HUES6 (cell line): Measurements from ENCODE around the gene PAX8.

ENCODE experiments used
- H3K27ac ChIP-seq: 2 replicates; pipeline ENCODE4 v1.7.0; 2013; ENCODE audit warnings: low read depth, mild to moderate bottlenecking, low read length, inconsistent platforms
- H3K27me3 ChIP-seq: 2 replicates; pipeline ENCODE4 v1.6.1; 2013; ENCODE audit warnings: low read length; ENCODE audit not compliant: control insufficient read depth, insufficient read depth
- H3K36me3 ChIP-seq: 2 replicates; pipeline ENCODE4 v1.6.1; 2013; ENCODE audit warnings: low read length; ENCODE audit not compliant: control insufficient read depth, insufficient read depth
- H3K4me1 ChIP-seq: 2 replicates; pipeline ENCODE4 v1.6.1; 2013; ENCODE audit warnings: low read length; ENCODE audit not compliant: control insufficient read depth, insufficient read depth
- H3K4me3 ChIP-seq: 2 replicates; pipeline ENCODE4 v1.5.1; 2013; ENCODE audit warnings: low read depth, low read length
- H3K9ac ChIP-seq: one replicate; pipeline ENCODE4 v1.6.1; 2013; ENCODE audit warnings: mild to moderate bottlenecking, low read length
- H3K9me3 ChIP-seq: 2 replicates; pipeline ENCODE4 v1.6.1; 2013; ENCODE audit warnings: low read depth, low read length; ENCODE audit not compliant: control insufficient read depth, insufficient read depth

The PAX8 gene

DNA sequence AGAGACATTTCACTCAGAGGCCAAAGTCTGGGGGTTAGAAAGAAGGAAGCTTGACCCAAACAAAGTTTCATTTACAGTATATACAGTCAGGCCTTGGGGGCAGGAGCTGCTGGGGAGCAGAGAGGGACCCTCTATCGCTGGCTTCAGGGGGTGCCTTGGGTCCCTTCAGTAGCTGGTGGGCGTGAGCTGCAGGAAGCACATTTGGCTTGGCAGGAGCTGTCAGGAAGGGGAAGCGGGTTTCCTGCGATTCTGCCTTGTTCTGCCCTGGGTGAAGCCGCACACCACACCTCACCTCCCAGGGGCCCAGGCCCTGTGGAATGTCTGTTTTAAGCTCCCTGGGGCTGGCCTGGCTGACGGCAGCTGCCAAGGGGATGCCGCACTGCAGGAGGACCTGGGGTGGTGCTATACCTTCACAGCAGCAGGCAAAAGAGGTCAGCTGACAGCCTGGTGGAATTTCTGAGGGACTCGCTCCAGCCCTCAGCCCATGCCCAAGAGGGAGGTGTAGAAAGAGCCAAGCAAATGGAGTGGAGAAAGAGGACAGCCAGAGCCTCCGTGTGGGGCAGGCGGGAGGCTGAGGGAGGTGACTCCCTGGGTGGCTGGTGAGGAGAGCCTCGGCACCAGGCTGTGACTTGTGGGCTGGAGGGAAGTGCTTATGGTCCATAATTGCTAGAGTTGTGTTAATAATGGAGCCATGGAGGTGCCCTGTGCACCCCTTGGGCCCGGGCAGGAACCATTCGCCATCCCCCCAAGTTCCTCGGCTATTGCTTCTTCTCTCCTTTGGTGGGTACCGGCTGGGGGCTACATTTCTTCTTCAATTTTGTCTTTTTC lies 61.1 kb downstream of the PAX8 start:
- Histone ChIP-seq H3K27me3 (no peaks in the 10 kb centered on the region), H3K27ac (no peak overlapping the region), H3K4me1 (peaks cover 33% of the 10 kb centered on the region), H3K4me3 (no peak overlapping the region), H3K36me3 (no peaks in the 10 kb centered on the region), H3K9ac (no peak overlapping the region), H3K9me3 (no peaks in the 10 kb centered on the region)

DNA sequence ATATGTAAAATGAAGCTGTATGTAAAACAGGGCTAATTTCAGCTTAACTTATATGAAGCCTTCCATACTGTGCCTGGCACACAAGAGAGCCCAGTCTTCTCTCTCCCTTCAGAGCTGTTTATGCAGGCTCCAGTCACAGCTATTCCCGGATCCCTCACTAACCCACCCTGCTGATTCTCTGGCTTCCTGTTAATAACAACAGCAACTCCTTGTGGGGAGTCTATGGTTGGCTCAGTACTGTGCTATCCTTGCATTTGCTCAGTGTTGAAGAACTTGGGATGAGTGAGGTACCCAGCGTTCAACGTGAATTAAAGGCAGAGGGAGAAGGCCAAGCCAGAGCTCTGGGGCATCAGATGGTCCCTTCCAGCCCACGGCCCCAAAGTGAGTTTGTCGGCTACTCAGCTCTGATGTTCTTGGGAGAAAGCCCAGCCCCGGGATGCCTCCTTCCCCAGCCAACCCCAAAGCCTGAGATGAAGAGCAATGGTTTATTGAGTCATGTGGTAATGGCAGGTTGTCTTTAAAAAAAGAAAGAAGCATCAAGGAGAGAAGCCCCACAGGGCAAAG lies 61.7 kb downstream of the PAX8 start:
- no peaks in the 10 kb centered on the region for H3K9me3 ChIP-seq
- H3K27me3 ChIP-seq: no peaks in the 10 kb centered on the region
- H3K9ac ChIP-seq: no peak overlapping the region
- no peak overlapping the region for H3K27ac ChIP-seq
- H3K36me3 ChIP-seq: no peaks in the 10 kb centered on the region
- H3K4me1 ChIP-seq: peaks cover 37% of the 10 kb centered on the region
- no peak overlapping the region for H3K4me3 ChIP-seq

- Histone ChIP-seq H3K36me3 (no peaks in the 10 kb centered on the region), H3K9me3 (no peaks in the 10 kb centered on the region), H3K9ac (no peak overlapping the region), H3K27me3 (no peaks in the 10 kb centered on the region), H3K4me1 (peaks cover 41% of the 10 kb centered on the region), H3K4me3 (no peak overlapping the region), H3K27ac (no peak overlapping the region)
Observed at GRCh38 chr2:113216321-113216720, 62.4 kb downstream of the PAX8 start.

DNA sequence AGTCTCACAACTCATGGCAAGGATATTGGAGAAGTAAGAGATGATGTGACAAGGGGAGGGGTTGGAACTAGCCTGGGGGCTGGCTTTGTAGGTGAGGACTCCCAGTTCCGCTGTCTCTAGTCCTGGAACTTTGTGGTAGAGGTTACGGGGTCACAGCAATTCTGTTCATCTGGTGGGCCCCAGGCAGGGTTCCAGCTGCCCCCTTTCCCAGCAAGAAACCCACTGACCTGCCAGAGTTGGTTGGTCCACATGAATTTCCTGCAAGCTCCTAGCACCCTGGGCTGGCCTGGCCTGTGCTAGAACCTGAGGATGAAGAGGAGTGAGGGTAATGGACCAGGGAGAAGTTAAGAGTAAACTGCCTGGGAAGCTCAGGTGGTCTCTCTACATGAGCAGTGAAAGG lies 63.7 kb downstream of the PAX8 start:
- H3K36me3 ChIP-seq: no peaks in the 10 kb centered on the region
- no peak overlapping the region for H3K9ac ChIP-seq
- H3K9me3 ChIP-seq: no peaks in the 10 kb centered on the region
- peaks cover 41% of the 10 kb centered on the region; the same call in 1 of the 2 replicates for H3K4me1 ChIP-seq
- H3K27ac ChIP-seq: no peak overlapping the region
- H3K4me3 ChIP-seq: no peak overlapping the region
- no peaks in the 10 kb centered on the region for H3K27me3 ChIP-seq

- Histone ChIP-seq H3K27ac (no peak overlapping the region), H3K9ac (no peak overlapping the region), H3K4me3 (no peak overlapping the region), H3K27me3 (no peaks in the 10 kb centered on the region), H3K4me1 (peaks cover 36% of the 10 kb centered on the region; the same call in 1 of the 2 replicates), H3K36me3 (no peaks in the 10 kb centered on the region), H3K9me3 (no peaks in the 10 kb centered on the region)
Observed at GRCh38 chr2:113214141-113214540, 64.6 kb downstream of the PAX8 start.

DNA sequence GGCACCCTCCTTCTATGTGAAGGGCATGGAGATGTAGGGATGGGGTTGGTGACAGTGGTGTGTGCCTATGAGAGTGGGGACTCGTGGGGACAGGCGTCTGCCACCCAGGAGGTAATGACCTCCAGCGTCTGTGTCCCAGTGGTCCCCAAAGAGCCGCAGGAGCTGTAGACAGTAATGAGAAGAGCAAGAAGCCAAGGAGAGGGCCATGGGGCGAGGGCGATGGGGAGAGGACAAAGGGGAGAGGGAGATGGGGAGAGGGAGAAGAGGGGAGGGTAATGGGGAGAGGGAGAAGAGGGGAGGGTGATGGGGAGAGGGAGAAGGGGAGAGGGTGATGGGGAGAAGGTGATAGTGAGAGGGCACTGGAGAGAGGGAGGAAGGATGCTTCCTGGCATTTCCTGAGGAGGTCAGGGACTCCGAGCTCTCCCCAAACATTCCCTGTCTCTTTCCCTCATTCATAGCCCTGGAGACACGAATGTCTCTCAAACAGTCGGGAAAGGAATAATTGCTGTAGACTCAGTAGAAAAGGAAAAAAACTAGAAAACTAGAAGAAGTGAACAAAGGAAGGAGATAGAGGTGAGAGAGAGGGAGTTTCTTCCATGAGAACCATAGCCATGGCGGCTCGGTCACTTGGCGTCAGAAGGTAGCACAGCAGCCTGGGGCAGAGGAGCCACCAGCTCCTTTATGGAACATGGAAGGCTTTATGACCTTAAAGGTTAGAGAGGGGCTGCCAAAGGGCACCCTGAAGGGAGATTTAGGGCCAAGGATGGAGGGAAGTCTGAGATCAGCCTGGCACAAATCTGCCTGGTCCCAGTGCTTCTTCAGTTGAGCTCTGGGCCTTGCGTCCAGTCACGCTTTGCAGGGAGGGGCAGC lies 65.4 kb downstream of the PAX8 start:
- Histone ChIP-seq H3K27me3 (no peaks in the 10 kb centered on the region), H3K9ac (no peak overlapping the region), H3K27ac (no peak overlapping the region), H3K4me3 (no peak overlapping the region), H3K9me3 (no peaks in the 10 kb centered on the region), H3K36me3 (no peaks in the 10 kb centered on the region), H3K4me1 (peaks cover 36% of the 10 kb centered on the region; the same call in 1 of the 2 replicates)

DNA sequence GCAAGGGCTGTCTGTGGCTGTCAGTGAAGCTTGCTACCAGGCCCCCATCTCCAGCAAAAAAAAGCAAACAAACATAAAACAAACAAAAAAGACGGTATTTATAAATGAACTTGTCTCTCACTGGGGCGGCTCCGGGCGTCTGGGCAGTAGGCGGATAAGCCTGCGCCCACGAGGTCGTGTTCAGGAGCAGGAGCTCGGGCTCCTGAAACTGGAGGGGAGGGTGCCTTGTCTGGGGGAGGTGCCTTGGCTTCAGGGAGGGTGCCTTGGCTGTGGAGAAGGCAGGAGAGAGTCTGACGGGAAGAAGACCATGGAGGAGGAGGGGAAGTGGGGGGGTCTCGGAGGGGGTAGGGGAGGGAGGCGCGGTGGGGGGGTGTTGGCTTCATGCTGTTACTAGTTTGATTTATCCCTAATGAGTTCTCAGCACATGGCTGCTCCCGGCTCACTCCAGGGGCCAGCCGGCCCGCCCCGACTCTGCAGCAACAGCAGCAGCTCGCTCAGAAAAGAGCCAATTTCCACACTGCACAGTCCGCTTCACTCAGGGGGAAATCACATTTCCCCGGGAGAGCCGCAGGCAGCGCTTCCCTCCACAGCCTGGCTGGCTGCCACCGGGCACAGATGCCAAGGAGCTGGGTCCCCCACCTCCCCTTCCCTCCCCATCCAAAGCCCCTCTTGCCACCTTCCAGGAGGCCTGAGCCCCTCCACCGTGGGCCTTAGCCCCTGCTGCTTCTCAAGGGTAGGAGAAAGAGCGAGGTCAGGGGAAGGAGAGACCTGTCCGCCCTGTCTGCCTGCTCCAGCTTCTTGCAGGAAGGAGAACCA lies 66.3 kb downstream of the PAX8 start:
- Histone ChIP-seq H3K9ac (no peak overlapping the region), H3K36me3 (no peaks in the 10 kb centered on the region), H3K27me3 (no peaks in the 10 kb centered on the region), H3K4me1 (peaks cover 30% of the 10 kb centered on the region; the same call in 1 of the 2 replicates), H3K4me3 (no peak overlapping the region), H3K27ac (no peak overlapping the region), H3K9me3 (no peaks in the 10 kb centered on the region)

GRCh38 chr2:113211226-113212105 lies 67.3 kb downstream of the PAX8 start:
- Histone ChIP-seq H3K27ac (no peak overlapping the region), H3K9ac (no peak overlapping the region), H3K27me3 (no peaks in the 10 kb centered on the region), H3K4me1 (peaks cover 23% of the 10 kb centered on the region; the same call in 1 of the 2 replicates), H3K4me3 (no peak overlapping the region), H3K9me3 (no peaks in the 10 kb centered on the region), H3K36me3 (no peaks in the 10 kb centered on the region)

DNA sequence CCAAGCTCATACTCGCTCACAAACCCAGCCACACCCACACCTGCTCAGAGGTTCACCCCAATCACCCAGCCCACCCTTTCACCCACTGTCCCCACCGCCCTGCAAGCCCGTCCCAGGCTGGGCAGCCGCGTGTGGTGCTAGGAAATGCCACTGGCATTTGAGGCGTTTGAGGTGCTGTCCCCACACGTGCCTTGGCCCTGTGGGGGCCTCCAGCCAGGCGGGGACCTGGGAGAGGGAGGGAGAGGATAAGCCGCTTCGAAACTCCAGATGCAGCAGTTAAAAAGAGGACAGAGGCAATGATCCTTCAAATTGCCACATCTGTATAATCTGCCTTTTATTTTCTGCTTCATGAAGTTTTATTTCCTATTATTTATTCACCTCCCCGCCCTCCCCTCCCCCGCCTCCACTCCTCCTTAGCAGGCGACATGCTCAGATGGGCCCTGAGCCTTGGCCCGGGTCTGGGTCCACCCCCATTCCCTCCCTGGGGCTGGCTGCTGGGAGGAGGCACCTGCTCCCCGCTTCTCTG lies 69.0 kb downstream of the PAX8 start:
- Histone ChIP-seq H3K9ac (no peak overlapping the region), H3K36me3 (no peaks in the 10 kb centered on the region), H3K9me3 (no peaks in the 10 kb centered on the region), H3K27me3 (no peaks in the 10 kb centered on the region), H3K4me3 (no peak overlapping the region), H3K4me1 (peaks cover 23% of the 10 kb centered on the region; the same call in 1 of the 2 replicates), H3K27ac (no peak overlapping the region)
